AG04449 (cell line): Measurements from ENCODE around the gene ITPR3.

Experiments used
- CTCF ChIA-PET: fragments of 350-600 bp; formaldehyde crosslinking; extraction: SDS; loops from one replicate; lab custom pipeline; 2021; ENCODE audit warnings: antibody characterized with exemption; lab: Yijun Ruan, JAX
- POLR2A ChIA-PET: fragments of 400-600, 350-600 bp; formaldehyde crosslinking; extraction: SDS; loops from one replicate; lab custom pipeline; 2020; ENCODE audit warnings: antibody characterized with exemption, inconsistent platforms; lab: Yijun Ruan, JAX
- DNase-seq: peaks from one replicate; pipeline ENCODE4 v3.0.0-alpha.2; 2010; ENCODE audit warnings: low read depth, low spot score
- H3K4me3 ChIP-seq: 2 replicates; pipeline ENCODE4 v1.5.1; 2011; ENCODE audit warnings: low read depth, mild to moderate bottlenecking, control low read depth, low read length
- TF ChIP-seq, protein P1 (sequence below): IDR thresholded peaks from one replicate; pipeline ENCODE4 v1.5.1; 2011; ENCODE audit warnings: mild to moderate bottlenecking, moderate library complexity, low read length, control low read depth, inconsistent platforms; ENCODE audit not compliant: insufficient read depth; ENCODE audit errors: missing control alignments

Gene ITPR3

DNA sequence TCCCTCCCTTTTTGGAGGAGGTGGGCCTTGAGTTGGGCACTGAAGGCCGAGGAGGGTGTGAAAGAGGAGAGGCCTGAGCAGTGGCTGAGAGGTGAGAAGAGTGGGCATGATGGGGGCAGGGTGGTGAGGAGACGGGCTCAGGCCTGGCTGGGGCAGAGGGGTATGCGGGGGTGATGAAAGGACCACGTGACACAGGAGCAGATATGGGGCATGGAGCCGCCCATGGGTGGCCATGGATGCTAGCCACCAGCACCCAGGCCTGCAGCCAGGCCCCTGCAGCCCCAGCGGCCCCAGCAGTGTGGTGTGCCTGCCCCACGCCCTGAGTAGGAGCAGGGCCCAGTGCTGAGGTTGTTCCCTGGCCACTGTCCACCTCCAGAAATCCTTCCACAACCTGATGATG lies 63.9 kb downstream of the ITPR3 start:
- CTCF ChIA-PET, result interaction anchor here (2.3 kb wide), 1 partner anchor 16 kb away, joined by 10 read pairs; no protein-coding TSS in a partner anchor
- DNase-seq, result no peak
- POLR2A ChIA-PET, result no interaction called here
- no peak overlapping the region for H3K4me3 ChIP-seq
- TF ChIP-seq, protein P1, sequence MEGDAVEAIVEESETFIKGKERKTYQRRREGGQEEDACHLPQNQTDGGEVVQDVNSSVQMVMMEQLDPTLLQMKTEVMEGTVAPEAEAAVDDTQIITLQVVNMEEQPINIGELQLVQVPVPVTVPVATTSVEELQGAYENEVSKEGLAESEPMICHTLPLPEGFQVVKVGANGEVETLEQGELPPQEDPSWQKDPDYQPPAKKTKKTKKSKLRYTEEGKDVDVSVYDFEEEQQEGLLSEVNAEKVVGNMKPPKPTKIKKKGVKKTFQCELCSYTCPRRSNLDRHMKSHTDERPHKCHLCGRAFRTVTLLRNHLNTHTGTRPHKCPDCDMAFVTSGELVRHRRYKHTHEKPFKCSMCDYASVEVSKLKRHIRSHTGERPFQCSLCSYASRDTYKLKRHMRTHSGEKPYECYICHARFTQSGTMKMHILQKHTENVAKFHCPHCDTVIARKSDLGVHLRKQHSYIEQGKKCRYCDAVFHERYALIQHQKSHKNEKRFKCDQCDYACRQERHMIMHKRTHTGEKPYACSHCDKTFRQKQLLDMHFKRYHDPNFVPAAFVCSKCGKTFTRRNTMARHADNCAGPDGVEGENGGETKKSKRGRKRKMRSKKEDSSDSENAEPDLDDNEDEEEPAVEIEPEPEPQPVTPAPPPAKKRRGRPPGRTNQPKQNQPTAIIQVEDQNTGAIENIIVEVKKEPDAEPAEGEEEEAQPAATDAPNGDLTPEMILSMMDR, result no peak

DNA sequence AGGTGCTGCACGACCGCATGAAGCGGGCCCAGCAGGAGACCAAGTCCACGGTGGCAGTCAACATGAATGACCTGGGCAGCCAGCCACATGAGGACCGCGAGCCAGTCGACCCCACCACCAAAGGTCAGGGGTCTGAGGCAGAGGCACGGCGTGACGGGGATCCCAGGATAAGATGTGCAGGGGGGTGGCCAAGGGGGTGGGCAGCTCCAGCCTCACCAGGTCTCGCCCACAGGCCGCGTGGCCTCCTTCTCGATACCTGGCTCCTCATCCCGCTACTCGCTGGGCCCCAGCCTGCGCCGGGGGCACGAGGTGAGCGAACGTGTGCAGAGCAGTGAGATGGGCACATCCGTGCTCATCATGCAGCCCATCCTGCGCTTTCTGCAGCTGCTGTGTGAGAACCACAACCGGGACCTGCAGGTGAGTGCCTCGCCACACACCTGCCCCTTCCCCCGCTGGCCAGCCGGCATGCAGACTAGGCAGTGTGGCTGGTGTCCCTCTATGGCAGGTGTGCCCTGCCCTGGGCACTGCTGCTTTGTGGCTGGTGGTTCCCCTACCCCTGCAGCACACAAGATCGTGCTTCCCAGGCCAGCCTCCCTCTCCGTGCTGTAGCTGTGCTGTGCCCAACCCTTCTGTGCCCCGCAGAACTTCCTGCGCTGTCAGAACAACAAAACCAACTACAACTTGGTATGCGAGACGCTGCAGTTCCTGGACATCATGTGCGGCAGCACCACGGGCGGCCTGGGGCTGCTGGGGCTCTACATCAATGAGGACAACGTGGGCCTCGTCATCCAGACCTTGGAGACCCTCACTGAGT lies 64.5 kb downstream of the ITPR3 start:
- CTCF ChIA-PET, result interaction anchor here (2.3 to 12.5 kb wide), 2 partner anchors 16 to 98 kb away, joined by 10 to 161 read pairs; no protein-coding TSS in a partner anchor
- no peak for DNase-seq
- H3K4me3 ChIP-seq, result no peak overlapping the region
- TF ChIP-seq, protein P1, result no peak
- POLR2A ChIA-PET, result no interaction called here

DNA sequence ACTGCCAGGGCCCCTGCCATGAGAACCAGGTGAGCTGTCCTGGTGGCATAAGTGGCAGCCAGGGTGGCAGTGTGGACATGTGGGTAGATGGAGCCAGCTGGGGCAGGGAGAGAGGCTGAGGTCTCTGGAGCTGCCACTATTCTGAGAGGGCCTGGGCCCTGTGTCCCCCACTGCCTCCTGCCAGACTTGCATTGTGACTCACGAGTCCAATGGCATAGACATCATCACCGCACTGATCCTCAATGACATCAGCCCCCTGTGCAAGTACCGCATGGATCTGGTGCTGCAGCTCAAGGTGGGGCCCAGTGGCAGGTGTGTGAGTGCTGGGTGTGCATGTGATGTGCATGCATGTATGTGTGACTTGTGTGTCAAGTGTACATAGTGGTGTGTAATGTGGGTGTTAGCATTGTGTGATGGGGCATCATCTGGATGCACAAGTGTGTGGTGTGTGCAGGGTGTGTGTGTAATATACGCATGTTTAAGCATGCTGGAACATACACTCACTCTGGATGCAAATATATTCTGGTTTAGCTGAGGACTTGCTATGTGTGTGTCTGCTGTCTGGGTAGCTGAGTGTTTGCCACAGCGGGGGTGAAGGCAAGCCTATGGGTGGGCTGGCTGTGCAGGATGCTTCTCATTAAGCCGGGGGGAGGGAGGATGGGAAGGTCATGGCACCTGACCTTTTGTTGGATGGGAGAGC lies 65.3 kb downstream of the ITPR3 start:
- ChIA-PET CTCF (interaction anchor here (0.8 to 12.5 kb wide), 4 partner anchors 11 to 99 kb away, joined by 3 to 161 read pairs (median 6); no protein-coding TSS in a partner anchor), POLR2A (no interaction called here)
- TF ChIP-seq, protein P1, result no peak
- no peak overlapping the region for H3K4me3 ChIP-seq
- DNase-seq, result no peak

DNA sequence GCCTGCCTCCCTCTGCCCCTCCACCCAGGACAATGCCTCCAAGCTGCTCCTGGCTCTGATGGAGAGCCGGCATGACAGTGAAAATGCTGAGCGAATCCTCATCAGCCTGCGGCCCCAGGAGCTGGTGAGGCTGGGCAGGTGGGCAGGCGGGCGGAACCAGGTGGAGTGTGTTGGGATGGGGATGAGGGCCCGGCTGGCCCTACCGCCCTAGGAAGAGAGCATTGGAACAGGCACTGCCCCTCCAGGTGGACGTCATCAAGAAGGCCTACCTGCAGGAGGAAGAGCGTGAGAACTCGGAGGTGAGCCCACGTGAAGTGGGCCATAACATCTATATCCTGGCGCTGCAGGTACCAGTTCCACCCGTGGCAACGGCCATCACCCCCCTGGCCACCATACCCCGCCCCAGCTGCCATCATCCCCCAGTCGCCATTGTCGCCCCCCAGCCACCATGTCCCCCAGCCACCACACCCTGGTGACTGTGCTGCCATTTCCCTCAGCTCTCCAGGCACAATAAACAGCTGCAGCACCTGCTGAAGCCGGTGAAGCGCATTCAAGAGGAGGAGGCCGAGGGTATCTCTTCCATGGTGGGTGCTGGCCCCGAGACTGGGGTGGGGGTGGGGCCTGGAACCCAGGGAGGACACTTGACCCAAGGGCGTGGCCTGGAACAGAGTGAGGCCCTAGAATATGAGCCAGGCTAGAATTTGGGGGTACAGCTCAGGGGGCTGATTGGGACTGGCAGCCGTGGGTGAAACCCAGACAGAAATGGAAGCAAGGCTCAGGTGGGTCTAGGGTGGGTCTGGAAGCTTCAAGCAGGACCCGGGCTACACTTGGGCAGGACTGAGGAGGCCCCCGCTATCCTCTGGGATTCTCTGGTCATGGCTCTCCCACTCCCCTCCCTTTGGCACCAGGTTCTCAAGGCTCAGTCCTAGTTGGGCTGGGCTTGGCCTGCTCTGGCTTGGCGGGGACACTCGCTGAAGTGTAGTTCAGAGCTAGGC lies 66.2 kb downstream of the ITPR3 start:
- no peak overlapping the region for H3K4me3 ChIP-seq
- DNase-seq, result no peak
- CTCF ChIA-PET, result interaction anchor here (0.8 to 12.5 kb wide), 5 partner anchors 10 to 100 kb away, joined by 3 to 161 read pairs (median 4); no protein-coding TSS in a partner anchor
- TF ChIP-seq, protein P1, result no peak
- POLR2A ChIA-PET, result no interaction called here

DNA sequence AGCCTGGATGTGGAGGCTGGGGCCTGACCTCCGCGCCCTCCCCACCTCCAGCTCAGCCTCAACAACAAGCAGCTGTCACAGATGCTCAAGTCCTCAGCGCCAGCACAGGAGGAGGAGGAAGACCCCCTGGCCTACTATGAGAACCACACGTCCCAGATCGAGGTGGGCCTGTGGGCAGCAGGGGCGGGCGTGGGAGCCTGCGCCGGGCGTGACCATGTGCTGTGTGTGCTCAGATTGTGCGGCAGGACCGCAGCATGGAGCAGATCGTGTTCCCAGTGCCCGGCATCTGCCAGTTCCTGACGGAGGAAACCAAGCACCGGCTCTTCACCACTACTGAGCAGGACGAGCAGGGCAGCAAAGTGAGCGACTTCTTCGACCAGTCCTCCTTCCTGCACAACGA lies 66.9 kb downstream of the ITPR3 start:
- TF ChIP-seq, protein P1, result no peak
- CTCF ChIA-PET, result interaction anchor here (1.2 to 12.5 kb wide), 2 partner anchors 13 to 100 kb away, joined by 4 to 161 read pairs; no protein-coding TSS in a partner anchor
- no peak for DNase-seq
- H3K4me3 ChIP-seq, result no peak overlapping the region
- POLR2A ChIA-PET, result no interaction called here
